ENCODE results near the gene GNAQ.

The GNAQ gene

DNA sequence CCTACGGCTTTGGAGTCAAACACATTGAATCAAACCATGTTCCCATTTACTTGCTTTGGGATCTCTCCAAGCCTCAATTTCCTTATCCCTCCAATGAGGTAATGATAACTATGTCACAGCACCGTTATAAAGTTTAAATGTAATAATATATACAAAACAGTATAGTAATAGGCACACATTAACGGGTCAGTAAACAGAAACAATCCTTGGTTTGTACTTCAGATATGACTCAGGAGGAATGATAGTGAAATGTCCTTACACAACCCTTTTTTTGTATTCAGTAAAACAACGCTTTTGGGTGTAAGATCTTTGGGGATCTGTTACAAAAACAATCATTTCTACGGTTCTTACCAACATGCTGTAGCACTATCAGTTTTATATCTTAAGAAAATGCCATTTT is 205.0 kb downstream of the GNAQ start:
- in situ Hi-C loops (cut with HindIII; ENCODE audit: low sequenced_read_pairs): no loop called here

DNA sequence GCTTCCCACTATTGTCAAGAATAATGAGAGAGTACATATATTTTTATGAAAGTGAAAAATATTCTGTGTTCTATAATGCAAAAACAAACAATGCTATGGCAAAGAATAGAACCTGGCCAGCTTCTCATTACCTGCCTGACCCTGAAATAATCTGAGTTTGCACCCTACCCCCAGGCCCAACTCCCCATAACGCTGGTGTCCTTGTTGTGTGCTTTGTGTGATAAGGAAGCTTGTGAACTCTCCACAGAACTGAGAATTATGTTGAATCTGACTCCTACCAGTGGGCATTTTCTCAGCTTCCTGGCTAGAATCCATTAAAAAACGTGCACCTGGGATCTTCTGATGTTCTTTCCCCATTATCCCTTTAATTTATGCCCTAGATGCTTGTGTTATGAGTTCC is 205.5 kb downstream of the GNAQ start:
- in situ Hi-C loops (cut with HindIII; ENCODE audit: low sequenced_read_pairs): no loop called here

DNA sequence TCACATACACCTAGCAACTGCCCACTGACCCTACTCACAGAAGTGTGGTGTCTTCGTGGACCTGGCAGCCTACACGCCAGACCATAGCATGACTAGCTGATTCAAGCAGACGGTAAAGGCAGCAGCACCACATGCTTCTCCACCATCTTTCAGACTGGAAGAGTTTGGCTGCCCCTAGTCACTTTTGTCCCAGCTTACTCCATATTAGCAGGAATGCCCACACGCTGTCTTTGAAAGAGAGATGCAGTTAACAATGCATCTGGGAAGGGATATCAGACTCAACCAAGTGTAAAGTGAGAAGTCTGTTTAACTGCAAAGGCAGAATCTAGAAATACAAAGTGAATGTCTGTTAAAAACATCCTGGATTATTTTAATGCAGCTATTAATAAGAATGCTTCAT is 206.2 kb downstream of the GNAQ start:
- in situ Hi-C loops (cut with HindIII; ENCODE audit: low sequenced_read_pairs): no loop called here

DNA sequence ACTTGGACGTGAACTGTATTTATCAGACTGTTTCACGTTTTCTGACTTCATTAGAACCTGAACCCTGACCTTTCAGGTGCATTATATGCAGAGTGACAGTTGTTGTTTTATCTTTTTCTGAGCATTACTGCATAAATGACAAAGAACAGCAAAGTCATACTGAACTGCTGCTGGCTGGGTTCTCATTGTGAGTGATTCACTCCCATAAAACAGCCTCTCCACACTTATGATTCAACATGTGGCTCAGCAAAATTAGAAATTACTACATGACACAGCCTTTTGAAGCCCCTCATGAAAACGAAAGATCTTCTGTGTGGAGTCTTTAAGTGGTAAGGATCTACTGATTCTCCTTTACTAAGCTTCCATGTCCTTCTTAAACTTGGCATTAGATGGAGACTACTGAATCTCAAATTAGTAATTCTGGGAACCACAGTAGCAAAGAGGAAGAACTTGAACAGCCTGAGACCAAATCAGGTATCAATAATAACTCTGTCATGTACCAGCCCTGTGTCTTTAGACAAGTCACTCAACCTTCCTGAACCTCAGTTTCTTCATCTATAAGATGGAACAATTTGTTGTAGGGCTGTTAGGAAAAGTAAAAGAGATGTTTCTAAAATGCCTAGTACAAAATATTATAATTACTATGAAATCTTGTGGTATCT is 211.2 kb downstream of the GNAQ start:
- in situ Hi-C loops (cut with HindIII; ENCODE audit: low sequenced_read_pairs): no loop called here

DNA sequence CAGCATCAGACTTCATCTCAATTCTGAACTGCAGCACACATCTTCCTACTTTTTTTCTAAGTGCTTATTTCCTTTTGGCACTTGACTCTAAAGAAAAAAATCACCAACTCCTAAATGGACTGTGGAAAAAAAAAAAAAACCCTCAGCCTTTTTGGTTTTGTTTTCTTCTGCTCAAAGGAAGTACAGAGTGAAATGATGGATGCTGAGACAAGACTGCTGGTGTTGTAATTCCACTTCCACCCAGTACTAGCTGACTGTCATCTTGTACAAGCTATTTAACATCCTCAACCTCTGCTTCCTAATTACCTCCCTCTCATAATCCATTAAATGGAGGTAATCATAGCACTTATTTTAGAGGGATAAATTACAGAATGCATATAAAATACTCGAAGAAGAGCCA is 212.0 kb downstream of the GNAQ start:
- in situ Hi-C loops (cut with HindIII; ENCODE audit: low sequenced_read_pairs): no loop called here

DNA sequence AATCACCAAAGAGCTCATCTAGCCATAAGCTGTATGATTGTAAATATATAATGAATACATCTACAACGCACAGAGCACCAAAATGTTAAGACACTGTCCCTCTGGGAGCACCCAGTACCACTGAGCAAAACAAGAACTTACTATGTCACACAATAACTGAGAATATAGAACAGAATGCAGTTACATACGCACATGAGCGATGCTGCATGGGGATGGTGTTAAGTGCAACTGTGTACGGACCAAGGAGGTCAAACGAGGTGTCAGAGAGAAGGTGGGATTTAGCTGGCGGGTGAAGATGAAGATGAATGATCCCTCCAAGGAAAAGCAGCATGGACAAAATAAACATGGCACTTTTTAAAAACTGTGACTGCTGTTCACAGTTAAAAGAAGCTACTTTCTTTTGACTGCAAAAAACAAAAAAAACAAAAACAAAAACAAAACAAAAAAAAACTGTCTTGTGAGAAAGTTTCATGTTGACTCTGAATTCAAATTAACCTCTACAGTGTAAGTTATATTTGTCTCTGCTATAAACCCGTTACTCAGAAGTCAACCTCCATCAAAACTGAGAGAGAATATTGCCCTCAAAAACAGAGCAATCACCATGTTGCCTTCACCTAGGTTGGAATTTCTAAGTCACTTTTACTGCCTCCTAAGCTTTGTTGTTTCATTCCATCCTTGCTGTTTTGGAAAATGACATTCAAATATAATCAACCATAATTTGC is 213.9 kb downstream of the GNAQ start:
- in situ Hi-C loops (cut with HindIII; ENCODE audit: low sequenced_read_pairs): no loop called here

DNA sequence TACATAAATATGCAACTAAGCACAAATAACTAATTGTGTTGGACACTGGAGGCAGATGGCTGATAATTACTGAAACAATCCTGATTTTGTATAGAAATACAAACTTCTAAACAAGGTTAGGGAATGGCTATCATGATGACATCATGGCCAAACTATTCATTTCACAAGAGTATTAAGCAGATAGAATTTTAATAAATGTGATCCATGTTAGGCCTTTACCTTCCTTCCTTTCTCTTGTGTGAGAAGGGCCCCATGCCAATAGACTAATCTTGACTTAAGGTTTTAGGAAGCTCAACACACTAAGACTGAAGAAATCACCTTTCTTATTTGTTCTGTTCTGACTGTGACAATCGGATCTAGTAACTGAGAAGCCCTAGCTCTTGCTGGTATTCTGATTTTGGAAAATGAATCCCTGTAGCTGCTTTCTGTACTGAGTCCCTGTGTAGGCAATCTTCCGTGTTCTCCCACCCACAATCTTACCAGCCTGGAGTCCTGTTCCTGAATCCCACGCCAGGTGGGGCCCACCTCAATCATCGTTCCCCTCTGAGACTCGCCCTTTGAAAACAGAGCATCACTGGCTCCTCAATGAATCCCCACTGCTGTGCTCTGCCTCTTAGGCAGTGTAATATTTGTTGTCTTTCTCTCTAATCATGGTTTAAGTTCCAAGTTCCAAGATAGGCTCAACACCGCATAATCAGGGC is 214.8 kb downstream of the GNAQ start:
- in situ Hi-C loops (cut with HindIII; ENCODE audit: low sequenced_read_pairs): no loop called here

DNA sequence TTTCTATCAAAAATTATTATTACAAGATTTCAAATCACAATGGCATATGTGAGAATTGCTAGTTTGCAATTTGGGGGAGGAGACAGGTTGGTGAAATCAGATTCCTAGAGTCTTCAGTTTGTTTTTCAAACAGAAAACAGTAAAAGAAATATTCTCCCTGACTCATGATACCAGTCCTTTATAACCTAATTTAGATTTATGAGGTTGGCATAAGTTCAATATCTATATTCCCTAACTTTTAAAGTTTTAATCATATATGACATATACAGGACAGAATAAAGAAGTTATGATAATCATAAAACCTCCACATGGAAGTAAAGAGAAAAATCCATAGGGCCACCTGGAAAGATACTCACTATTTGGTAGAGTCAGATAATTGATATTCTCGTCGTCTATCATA is 216.4 kb downstream of the GNAQ start:
- in situ Hi-C loops (cut with HindIII; ENCODE audit: low sequenced_read_pairs): no loop called here

DNA sequence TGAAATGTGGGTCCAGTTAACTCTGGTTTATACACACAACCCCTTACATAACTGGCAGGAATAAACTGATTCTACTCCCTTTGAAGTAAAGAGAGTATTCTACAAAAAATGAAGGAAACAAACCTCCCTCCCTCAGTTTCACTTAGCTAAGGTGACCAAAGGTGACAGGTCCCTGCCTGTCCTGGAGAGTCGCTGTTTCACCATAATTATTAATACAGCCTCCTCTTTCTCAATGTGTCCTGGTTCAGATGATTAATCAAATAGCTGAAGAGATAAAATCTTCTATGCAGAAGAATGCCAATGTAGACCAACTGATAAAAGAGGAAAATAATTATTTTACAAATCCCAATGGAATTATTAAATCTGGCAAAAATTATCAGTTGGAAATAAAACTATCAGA is 219.8 kb downstream of the GNAQ start:
- in situ Hi-C loops (cut with HindIII; ENCODE audit: low sequenced_read_pairs): no loop called here

DNA sequence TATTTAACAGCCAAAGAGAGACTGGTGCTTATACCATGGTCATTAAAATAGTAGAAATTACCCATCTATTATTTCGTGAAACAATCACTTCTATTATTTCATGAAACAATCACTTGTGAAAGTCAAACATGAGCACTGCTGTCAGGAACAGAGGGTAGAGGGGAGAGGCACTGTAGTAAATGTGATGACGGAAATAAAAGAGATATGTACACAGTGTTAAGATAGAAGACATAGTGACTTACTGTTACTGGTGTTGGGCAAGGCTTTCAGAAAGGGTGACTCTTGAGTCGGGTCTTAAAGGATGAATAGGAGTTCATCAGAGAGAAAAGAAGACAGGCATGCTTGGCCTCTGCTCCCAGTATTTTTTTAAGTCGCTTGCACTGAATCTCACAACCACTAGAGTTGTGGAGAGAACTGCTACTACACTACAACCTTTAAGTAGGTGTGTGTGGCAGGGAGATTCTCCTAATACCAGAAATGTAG is 220.9 kb downstream of the GNAQ start:
- in situ Hi-C loops (cut with HindIII; ENCODE audit: low sequenced_read_pairs): no loop called here

DNA sequence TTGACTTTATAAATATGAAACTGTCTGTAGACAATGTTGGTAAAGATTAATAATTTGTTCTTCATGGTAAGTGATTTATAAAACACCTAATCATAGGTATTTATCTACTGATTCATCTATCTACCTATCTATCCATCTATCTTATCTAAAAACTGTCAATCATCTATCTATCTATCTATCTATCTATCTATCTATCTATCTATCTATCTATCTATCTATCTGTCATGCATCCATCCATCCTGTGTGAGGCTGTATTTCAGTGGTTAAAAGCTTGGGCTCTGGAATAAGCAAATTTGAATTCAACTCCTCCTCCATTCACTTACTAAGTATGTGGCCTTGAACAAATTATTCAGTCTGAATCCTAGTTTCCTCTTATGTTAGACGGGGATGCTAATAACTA is 221.6 kb downstream of the GNAQ start:
- in situ Hi-C loops (cut with HindIII; ENCODE audit: low sequenced_read_pairs): no loop called here

DNA sequence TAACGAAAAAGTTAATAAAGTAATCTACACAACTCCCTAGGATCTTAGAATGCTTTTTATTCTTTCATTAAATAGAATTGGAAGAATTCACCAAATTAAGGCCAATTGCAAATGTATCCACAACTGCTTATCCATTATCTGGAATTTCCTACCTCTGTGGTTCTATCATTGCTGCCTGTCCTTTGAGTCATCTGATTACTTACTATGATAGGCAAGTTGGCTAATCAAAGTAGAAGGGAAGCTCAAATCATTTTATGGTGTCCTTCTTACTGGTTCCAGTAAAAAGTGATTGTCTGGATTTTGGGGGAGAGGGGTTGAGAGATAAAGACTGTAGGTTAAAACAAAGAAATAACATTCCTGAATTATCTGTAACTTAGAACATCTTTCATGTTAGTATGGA is 222.1 kb downstream of the GNAQ start:
- in situ Hi-C loops (cut with HindIII; ENCODE audit: low sequenced_read_pairs): no loop called here

DNA sequence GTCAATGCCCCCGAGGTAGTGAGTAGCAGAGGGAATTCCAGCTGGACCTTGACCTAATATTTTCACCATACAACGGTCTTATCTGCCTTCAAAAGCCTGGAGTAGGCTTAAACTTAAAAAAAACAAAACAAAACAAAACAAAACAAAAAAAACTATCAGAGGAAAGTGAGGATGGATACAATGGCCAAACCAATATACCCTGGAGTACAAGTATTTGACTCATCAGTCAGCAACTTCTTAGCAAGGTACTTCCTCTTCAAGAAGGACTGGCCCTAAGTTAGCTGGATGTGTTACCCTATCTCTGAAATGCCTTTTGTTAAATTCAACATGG is 222.9 kb downstream of the GNAQ start:
- in situ Hi-C loops (cut with HindIII; ENCODE audit: low sequenced_read_pairs): no loop called here

DNA sequence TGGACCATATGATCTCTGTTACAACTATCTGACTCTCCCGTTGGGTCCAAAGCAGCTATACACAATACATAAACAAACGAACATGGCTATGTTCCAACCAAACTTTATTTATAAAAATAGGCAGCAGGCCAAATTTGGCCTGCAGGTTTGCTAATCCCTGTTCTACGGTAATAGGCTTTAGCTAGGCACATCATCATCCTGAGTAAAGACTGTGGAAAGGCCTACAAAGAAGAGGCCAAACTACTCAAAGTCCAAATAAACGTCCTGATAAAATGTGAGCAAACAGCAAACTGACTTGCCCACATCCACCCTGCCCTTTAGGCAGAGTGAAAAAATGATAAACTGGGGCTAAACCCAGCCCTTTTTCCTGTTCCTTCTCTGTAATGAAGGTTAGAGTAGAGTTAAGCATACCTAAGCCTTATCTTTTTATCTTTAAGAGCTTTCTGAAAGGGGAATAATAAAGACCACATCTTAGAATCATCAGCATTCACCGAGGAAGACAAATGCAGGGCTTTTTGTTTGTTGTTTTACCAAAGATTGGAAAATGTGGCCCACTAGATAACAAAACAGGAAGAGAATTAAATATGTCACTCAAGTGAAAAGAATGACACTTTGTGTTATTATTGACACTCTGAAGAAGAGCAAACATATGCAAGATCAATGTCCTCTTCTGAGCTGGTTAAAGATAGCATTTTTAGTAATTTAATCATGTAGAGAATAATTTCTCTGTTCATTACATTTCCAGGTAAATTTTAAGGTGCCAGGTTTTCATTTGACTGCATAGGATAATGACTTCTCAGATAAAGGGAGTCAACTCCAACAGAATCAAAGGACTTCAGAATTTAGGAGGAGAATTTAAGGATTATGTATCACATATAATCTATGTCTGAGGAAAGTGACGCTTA is 223.5 kb downstream of the GNAQ start:
- in situ Hi-C loops (cut with HindIII; ENCODE audit: low sequenced_read_pairs): no loop called here

DNA sequence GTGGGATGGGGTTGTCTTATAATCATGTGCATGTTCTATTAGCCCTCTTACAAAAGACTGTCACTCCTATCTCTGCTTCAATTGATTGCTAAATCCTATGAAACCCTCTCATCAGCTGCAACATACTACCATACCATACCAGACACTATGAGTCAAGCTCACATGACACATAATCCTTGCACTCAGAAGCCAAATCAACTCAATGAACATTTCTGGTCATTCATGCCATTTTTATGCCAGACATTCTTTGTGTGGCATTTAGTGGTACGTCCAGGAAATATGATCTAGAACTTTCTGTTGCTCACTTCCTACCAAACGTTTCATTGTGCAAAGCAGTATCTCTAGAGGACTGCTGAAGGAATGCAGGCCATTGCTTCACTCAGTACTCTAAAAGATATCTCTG is 224.3 kb downstream of the GNAQ start:
- in situ Hi-C loops (cut with HindIII; ENCODE audit: low sequenced_read_pairs): no loop called here

DNA sequence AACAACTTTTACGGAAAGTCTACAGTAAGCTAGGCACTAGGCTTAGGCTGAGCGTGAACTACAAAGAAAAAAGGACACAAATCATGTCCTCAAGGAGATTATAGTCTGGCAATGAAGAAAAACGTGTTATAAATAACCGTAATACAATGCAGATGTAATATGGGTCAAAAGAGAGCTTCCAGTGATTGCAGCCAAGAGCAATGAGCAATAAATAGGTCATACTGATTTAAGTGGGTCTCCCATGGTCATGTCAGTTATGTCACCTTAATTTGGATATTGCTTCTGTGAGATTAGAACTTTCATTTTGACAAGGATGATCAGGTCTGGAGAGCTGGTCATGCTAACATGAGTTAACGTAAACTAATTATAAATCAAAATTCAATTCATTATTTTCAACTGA is 224.9 kb downstream of the GNAQ start:
- in situ Hi-C loops (cut with HindIII; ENCODE audit: low sequenced_read_pairs): no loop called here

DNA sequence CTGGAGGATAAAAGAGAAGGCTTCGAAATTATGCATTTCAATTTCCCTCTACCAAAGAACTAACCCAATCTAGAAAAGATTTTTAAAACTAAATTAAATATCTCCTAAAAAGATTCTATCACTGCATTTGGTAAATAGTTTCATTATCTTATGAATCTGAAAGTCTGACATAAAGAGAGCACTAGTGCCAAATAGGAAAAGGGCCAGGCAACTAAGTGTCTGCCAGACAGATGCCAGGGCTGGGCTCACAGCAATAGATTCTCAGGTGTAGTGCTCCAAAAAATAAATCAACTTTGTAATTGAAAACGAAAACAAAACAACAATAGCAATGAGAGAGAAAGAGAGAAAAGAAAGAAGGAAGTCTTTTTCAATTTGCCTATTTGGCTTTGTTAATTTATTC is 225.8 kb downstream of the GNAQ start:
- in situ Hi-C loops (cut with HindIII; ENCODE audit: low sequenced_read_pairs): no loop called here

DNA sequence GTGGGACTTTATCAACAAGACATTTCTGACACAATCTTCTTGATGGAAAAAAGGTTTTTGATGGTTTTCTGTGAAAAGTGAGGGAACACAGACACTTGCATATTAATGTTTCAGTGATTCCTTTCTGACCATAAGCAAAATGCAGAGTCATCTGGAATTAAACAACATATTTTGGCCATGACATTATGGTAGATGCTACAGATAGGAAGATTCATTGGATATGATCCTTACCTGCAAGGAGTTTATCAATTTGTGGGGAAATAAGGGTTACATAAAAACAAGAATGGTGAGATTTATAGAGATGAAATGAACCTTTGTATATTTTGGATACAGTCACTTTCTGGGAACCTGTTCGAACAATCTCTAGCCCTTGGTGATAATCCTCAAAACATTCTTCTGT is 228.2 kb downstream of the GNAQ start:
- in situ Hi-C loops (cut with HindIII; ENCODE audit: low sequenced_read_pairs): no loop called here

DNA sequence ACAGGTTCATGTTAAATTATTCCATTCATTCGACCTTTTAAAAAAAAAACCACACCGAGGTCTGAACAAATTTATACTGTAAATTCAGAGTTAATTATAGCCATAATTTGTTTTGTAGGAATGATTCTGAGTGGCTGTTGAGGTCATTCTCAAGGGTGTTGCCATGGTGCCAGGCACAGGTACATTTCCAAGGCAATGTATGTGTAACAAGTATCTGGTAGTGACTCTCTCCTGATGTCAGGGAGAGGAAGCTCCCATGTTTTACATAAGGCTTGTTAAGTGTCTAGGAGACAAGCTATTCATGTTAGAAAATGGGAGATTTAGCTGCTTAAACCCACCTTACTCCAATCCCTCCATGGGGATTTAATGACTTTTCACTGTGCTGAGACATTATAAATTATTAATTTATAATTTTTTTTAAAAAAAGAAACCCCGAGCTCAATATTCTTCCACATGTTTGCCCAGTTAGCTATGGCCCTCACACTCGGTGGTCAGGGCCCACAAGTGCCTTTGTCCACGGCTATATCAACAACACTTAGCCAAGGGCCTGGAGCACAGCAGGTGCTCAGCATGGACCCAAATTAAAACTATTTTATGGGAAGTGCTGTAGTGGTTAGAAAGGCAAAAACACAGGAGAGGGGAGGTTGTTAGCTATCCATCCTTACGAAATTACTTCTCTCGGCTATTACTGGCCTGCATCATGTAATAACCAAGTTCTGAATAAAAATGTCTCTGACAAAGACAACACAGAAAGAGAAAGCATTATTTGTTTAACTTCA is 228.9 kb downstream of the GNAQ start:
- in situ Hi-C loops (cut with HindIII; ENCODE audit: low sequenced_read_pairs): no loop called here

DNA sequence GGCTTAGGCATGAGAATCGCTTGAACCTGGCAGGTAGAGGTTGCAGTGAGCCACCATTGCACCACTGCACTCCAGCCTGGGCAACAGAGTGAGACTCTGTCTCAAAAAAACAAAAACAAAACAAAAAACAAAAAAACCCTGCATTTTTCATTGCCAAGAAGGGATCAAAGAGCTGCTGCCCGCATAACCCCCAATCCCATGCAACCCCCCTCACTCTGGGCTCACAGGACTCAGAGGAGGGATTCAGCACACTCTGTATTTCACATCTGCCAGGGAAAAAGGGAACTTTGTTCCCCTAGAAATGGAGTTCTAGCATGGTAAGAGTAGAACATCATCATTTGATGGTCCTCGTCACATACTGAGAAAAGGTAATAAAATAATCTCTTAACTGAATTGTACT is 229.5 kb downstream of the GNAQ start:
- in situ Hi-C loops (cut with HindIII; ENCODE audit: low sequenced_read_pairs): no loop called here
